H9 (cell line): Measurements from ENCODE around the gene SCFD2. TPM values are rescaled to one million over a fixed set of nuclear protein-coding genes. Genes with fewer than 3 reads are reported as not detected.
"Not testable (repeated sequence)": the region's sequence is repeated elsewhere in the genome, so short reads cannot be mapped to it uniquely, and the experiment has no call there.

Source experiments
- DNase-seq: peaks from one replicate; pipeline ENCODE4 v3.0.0-alpha.2; 2017
- H2AFZ ChIP-seq: one replicate; pipeline ENCODE4 v1.6.1; 2013; ENCODE audit warnings: mild to moderate bottlenecking, low read length, control low read depth, moderate library complexity
- H2AK5ac ChIP-seq: 2 replicates; pipeline ENCODE4 v1.6.1; 2013; ENCODE audit warnings: low read length, control low read depth, mixed read lengths; ENCODE audit not compliant: insufficient read length
- H2BK120ac ChIP-seq: one replicate; pipeline ENCODE4 v1.6.1; 2013; ENCODE audit warnings: low read depth, mild to moderate bottlenecking, low read length, control low read depth, inconsistent platforms; ENCODE audit not compliant: poor library complexity, severe bottlenecking
- H2BK12ac ChIP-seq: 2 replicates; pipeline ENCODE4 v1.6.1; 2013; ENCODE audit warnings: low read length, control low read depth, mixed read lengths, low read depth; ENCODE audit not compliant: insufficient read length
- H2BK15ac ChIP-seq: 2 replicates; pipeline ENCODE4 v1.6.1; 2013; ENCODE audit warnings: low read depth, low read length, control low read depth
- H2BK20ac ChIP-seq: one replicate; pipeline ENCODE4 v1.6.1; 2013; ENCODE audit warnings: low read depth, mild to moderate bottlenecking, low read length, control low read depth, inconsistent platforms; ENCODE audit not compliant: poor library complexity, severe bottlenecking
- H2BK5ac ChIP-seq: 2 replicates; pipeline ENCODE4 v1.6.1; 2013; ENCODE audit warnings: low read length, control low read depth, mixed read lengths; ENCODE audit not compliant: insufficient read length
- H3K14ac ChIP-seq: 2 replicates; pipeline ENCODE4 v1.6.1; 2013; ENCODE audit warnings: low read length, control low read depth; ENCODE audit not compliant: insufficient read depth
- H3K18ac ChIP-seq: 2 replicates; pipeline ENCODE4 v1.6.1; 2013; ENCODE audit warnings: low read depth, mild to moderate bottlenecking, mixed read lengths, low read length, control low read depth; ENCODE audit not compliant: insufficient read length
- H3K23ac ChIP-seq: 2 replicates; pipeline ENCODE4 v1.6.1; 2013; ENCODE audit warnings: low read length, control low read depth, mixed read lengths, low read depth; ENCODE audit not compliant: insufficient read length
- H3K23me2 ChIP-seq: 2 replicates; pipeline ENCODE4 v1.6.1; 2013; ENCODE audit warnings: low read depth, mild to moderate bottlenecking, mixed read lengths, low read length, control low read depth; ENCODE audit not compliant: insufficient read length, poor library complexity, severe bottlenecking
- H3K27ac ChIP-seq: 2 replicates; pipeline ENCODE4 v1.5.1; 2013; ENCODE audit warnings: low read length, control low read depth, mixed read lengths, low read depth; ENCODE audit not compliant: insufficient read length
- H3K27me3 ChIP-seq: 2 replicates; pipeline ENCODE4 v1.6.1; 2013; ENCODE audit warnings: low read length, control low read depth, inconsistent platforms; ENCODE audit not compliant: insufficient read depth
- H3K4ac ChIP-seq: 2 replicates; pipeline ENCODE4 v1.6.1; 2013; ENCODE audit warnings: low read depth, mild to moderate bottlenecking, control low read depth, inconsistent platforms, low read length, moderate library complexity
- H3K4me1 ChIP-seq: 2 replicates; pipeline ENCODE4 v1.6.1; 2013; ENCODE audit warnings: low read length, control low read depth, inconsistent platforms; ENCODE audit not compliant: insufficient read depth
- H3K4me2 ChIP-seq: 2 replicates; pipeline ENCODE4 v1.6.1; 2013; ENCODE audit warnings: low read length, control low read depth, mixed read lengths; ENCODE audit not compliant: insufficient read length, insufficient read depth
- H3K56ac ChIP-seq: 2 replicates; pipeline ENCODE4 v1.6.1; 2013; ENCODE audit warnings: low read depth, mild to moderate bottlenecking, mixed read lengths, low read length, control low read depth; ENCODE audit not compliant: insufficient read length
- H3K79me1 ChIP-seq: 2 replicates; pipeline ENCODE4 v1.6.1; 2013; ENCODE audit warnings: low read depth, mild to moderate bottlenecking, moderate library complexity, low read length, control low read depth, inconsistent platforms; ENCODE audit not compliant: insufficient read depth, poor library complexity, severe bottlenecking
- H3K79me2 ChIP-seq: 2 replicates; pipeline ENCODE4 v1.6.1; 2013; ENCODE audit warnings: low read length, control low read depth, inconsistent platforms; ENCODE audit not compliant: insufficient read depth
- H3K9ac ChIP-seq: 2 replicates; pipeline ENCODE4 v1.6.1; 2013; ENCODE audit warnings: low read length, control low read depth, mixed read lengths; ENCODE audit not compliant: insufficient read length; ENCODE audit errors: extremely low read depth
- H3K9me3 ChIP-seq: one replicate; pipeline ENCODE4 v1.6.1; 2013; ENCODE audit warnings: low read depth, low read length, inconsistent platforms; ENCODE audit not compliant: control insufficient read depth
- H3T11ph ChIP-seq: one replicate; pipeline ENCODE4 v1.6.1; 2013; ENCODE audit warnings: mild to moderate bottlenecking, low read length, control low read depth, inconsistent platforms
- H4K20me1 ChIP-seq: one replicate; pipeline ENCODE4 v1.6.1; 2013; ENCODE audit not compliant: control insufficient read depth, insufficient read length, insufficient read depth
- H4K5ac ChIP-seq: 2 replicates; pipeline ENCODE4 v1.6.1; 2013; ENCODE audit warnings: low read depth, mild to moderate bottlenecking, mixed read lengths, low read length, control low read depth; ENCODE audit not compliant: insufficient read length
- H4K8ac ChIP-seq: replicated peaks from 2 replicates; pipeline ENCODE4 v1.6.1; 2013; ENCODE audit warnings: low read length, control low read depth, mixed read lengths, low read depth; ENCODE audit not compliant: insufficient read length
- H4K91ac ChIP-seq: 2 replicates; pipeline ENCODE4 v1.6.1; 2013; ENCODE audit warnings: low read depth, mild to moderate bottlenecking, moderate library complexity, mixed read lengths, low read length, control low read depth; ENCODE audit not compliant: insufficient read length
- H3K27ac Mint-ChIP-seq, 3 experiments: 2 replicates in 2 of 3; 3 replicates in 1 of 3; pipeline ENCODE4 v1.8.0; 2020 to 2021; ENCODE audit warnings: mixed read lengths in 3 of 3, mild to moderate bottlenecking in 1 of 3, moderate library complexity in 1 of 3
- H3K27me3 Mint-ChIP-seq: 2 replicates; pipeline ENCODE4 v1.8.0; 2021; ENCODE audit warnings: low read depth, mild to moderate bottlenecking, moderate library complexity, mixed read lengths
- H3K36me3 Mint-ChIP-seq, 3 experiments: 2 replicates in 2 of 3; 3 replicates in 1 of 3; pipeline ENCODE4 v1.8.0; 2020 to 2021; ENCODE audit warnings: low read depth in 3 of 3, mixed read lengths in 3 of 3; ENCODE audit not compliant: insufficient read depth in 1 of 3
- H3K4me1 Mint-ChIP-seq, 2 experiments: 2 replicates each; pipeline ENCODE4 v1.8.0; 2020; ENCODE audit warnings: mixed read lengths in 2 of 2
- H3K4me3 Mint-ChIP-seq, 2 experiments: 2 replicates in 1 of 2; 3 replicates in 1 of 2; pipeline ENCODE4 v1.8.0; 2020 to 2021; ENCODE audit warnings: mild to moderate bottlenecking in 2 of 2, mixed read lengths in 2 of 2, moderate library complexity in 1 of 2
- H3K9me3 Mint-ChIP-seq, 2 experiments: 2 replicates in 1 of 2; 3 replicates in 1 of 2; pipeline ENCODE4 v1.8.0; 2020; ENCODE audit warnings: mild to moderate bottlenecking in 2 of 2, mixed read lengths in 2 of 2, moderate library complexity in 1 of 2
- CTCF ChIP-seq: fragments of 200-600 bp; sonication (generic); conservative IDR thresholded peaks from 3 replicates; pipeline ENCODE4 v1.8.0; 2021; ENCODE audit warnings: antibody characterized with exemption, mild to moderate bottlenecking
- WGBS: extraction: QIAGEN DNeasy Blood & Tissue Kit; methylation state at CpG from one replicate; pipeline ENCODE4 v1.1.7; 2013; ENCODE audit warnings: missing lambda C conversion rate, low lambda C conversion rate, mixed read lengths; ENCODE audit not compliant: insufficient read length; ENCODE audit errors: extremely low coverage; 5-methylcytosine and 5-hydroxymethylcytosine counted together
- total RNA-seq: library from RNA; stranded (reverse); gene quantifications from 2 replicates; pipeline ENCODE4 v1.2.1, GENCODE V29; 2021

SCFD2 gene
- total RNA-seq, 1 experiment from 2014 or later, result 10.1 TPM

GRCh38 chr4:53267026-53267425 is 98.8 kb downstream of the SCFD2 start:
- H3K9me3 ChIP-seq, result no peaks in the 10 kb centered on the region
- no peak overlapping the region for H3K23ac ChIP-seq
- Mint-ChIP-seq H3K4me3 (no peak overlapping the region), H3K27ac (no peak overlapping the region), H3K4me1 (no peaks in the 10 kb centered on the region), H3K27me3 (no peaks in the 10 kb centered on the region; the same call in 1 of the 2 replicates), H3K36me3 (peaks cover 2 to 10% (median 2%) of the 10 kb centered on the region in 3 experiments; a peak in 3 of 7 replicates), H3K9me3 (peaks cover 12 to 19% of the 10 kb centered on the region in 2 experiments; a peak in 4 of 5 replicates)
- no peak overlapping the region for H2BK12ac ChIP-seq
- H3K79me2 ChIP-seq, result no peaks in the 10 kb centered on the region
- no peak overlapping the region for H2BK120ac ChIP-seq
- no peak overlapping the region for H3K9ac ChIP-seq
- H4K91ac ChIP-seq, result no peak overlapping the region
- H3K79me1 ChIP-seq, result no peaks in the 10 kb centered on the region
- no peak overlapping the region for H4K8ac ChIP-seq
- TF ChIP-seq CTCF, result no peak
- H3K14ac ChIP-seq, result no peak overlapping the region
- no peak overlapping the region for H2AFZ ChIP-seq
- H3K23me2 ChIP-seq, result no peaks in the 10 kb centered on the region
- H3K18ac ChIP-seq, result no peak overlapping the region
- H3K27ac ChIP-seq, result no peak overlapping the region
- H3K4me1 ChIP-seq, result no peaks in the 10 kb centered on the region
- H3K4me2 ChIP-seq, result no peak overlapping the region
- no peak overlapping the region for H4K5ac ChIP-seq
- no peaks in the 10 kb centered on the region for H3K27me3 ChIP-seq
- no peak overlapping the region for H2BK15ac ChIP-seq
- no peak for DNase-seq
- H2BK20ac ChIP-seq, result no peak overlapping the region
- no peaks in the 10 kb centered on the region for H4K20me1 ChIP-seq
- WGBS, result no CpG with 5 or more reads among the region's 4 CpGs
- H3K56ac ChIP-seq, result no peak overlapping the region
- no peak overlapping the region for H2BK5ac ChIP-seq
- no peak overlapping the region for H3K4ac ChIP-seq
- H2AK5ac ChIP-seq, result no peak overlapping the region
- no peak overlapping the region for H3T11ph ChIP-seq

GRCh38 chr4:53255986-53256385 is 109.9 kb downstream of the SCFD2 start:
- not testable (repeated sequence) for DNase-seq, H3K18ac ChIP-seq, H4K91ac ChIP-seq, H3K4me2 ChIP-seq, H3K4me1 ChIP-seq, H2BK12ac ChIP-seq, H3K27me3 ChIP-seq, H3K27me3 Mint-ChIP-seq, H4K8ac ChIP-seq, H4K20me1 ChIP-seq, H3K79me1 ChIP-seq, H2BK15ac ChIP-seq, H2AK5ac ChIP-seq, H3K79me2 ChIP-seq, H2AFZ ChIP-seq, H3K14ac ChIP-seq, H3K4ac ChIP-seq, H2BK20ac ChIP-seq, H2BK120ac ChIP-seq, H3K9ac ChIP-seq, H3K4me3 Mint-ChIP-seq, H3K23me2 ChIP-seq, H2BK5ac ChIP-seq, H3K27ac ChIP-seq, H3T11ph ChIP-seq, H3K4me1 Mint-ChIP-seq, H4K5ac ChIP-seq, H3K56ac ChIP-seq, H3K36me3 Mint-ChIP-seq, H3K27ac Mint-ChIP-seq, H3K23ac ChIP-seq, H3K9me3 ChIP-seq
- no CpG with 5 or more reads among the region's 31 CpGs for WGBS
- H3K9me3 Mint-ChIP-seq, result peaks cover 24 to 25% of the 10 kb centered on the region in 2 experiments
